Measurements from ENCODE around the gene PRIMA1.

Gene PRIMA1

GRCh38 chr14:93775158-93775557 is 13.1 kb downstream of the PRIMA1 start:
- H3K9ac ChIP-seq = no peak overlapping the region
- no peaks in the 10 kb centered on the region for H3K4me1 ChIP-seq
- no peak overlapping the region for H3K4me2 ChIP-seq (ENCODE audit: low read length)
- H3K36me3 ChIP-seq (ENCODE audit: control insufficient read depth, insufficient read depth, low read length) = no peaks in the 10 kb centered on the region
- H3K27ac ChIP-seq = no peak overlapping the region
- no peak overlapping the region for H2AFZ ChIP-seq
- no peak overlapping the region for H3K4me3 ChIP-seq (ENCODE audit: low read depth, low read length)
- H3K9me3 ChIP-seq (ENCODE audit: control insufficient read depth, low read length) = no peaks in the 10 kb centered on the region
- H3K27me3 ChIP-seq (ENCODE audit: control insufficient read depth, insufficient read depth, low read length) = no peaks in the 10 kb centered on the region
- H3K79me2 ChIP-seq = no peaks in the 10 kb centered on the region
- TF ChIP-seq, protein P1, sequence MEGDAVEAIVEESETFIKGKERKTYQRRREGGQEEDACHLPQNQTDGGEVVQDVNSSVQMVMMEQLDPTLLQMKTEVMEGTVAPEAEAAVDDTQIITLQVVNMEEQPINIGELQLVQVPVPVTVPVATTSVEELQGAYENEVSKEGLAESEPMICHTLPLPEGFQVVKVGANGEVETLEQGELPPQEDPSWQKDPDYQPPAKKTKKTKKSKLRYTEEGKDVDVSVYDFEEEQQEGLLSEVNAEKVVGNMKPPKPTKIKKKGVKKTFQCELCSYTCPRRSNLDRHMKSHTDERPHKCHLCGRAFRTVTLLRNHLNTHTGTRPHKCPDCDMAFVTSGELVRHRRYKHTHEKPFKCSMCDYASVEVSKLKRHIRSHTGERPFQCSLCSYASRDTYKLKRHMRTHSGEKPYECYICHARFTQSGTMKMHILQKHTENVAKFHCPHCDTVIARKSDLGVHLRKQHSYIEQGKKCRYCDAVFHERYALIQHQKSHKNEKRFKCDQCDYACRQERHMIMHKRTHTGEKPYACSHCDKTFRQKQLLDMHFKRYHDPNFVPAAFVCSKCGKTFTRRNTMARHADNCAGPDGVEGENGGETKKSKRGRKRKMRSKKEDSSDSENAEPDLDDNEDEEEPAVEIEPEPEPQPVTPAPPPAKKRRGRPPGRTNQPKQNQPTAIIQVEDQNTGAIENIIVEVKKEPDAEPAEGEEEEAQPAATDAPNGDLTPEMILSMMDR (IDR thresholded peaks at IDR 0.05) = no peak

DNA sequence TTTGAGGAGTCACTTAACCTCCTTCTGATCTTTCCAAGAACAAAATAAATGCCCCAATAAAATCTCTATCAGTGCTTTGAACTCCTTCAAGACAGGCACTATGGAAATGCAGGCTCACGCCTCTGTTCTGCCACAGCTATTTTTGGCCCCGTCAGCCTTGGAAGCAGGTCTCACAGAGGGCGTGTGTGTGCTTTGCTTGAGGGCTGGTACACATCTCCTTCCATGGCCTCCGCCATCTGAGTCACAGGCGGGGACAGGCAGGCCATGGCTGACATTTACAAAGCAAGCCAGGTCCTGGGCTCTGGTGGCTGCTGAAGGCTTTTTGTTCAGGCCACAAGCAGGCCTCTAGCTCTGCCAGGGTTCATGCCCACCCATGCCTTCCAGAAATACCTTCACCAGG is 16.0 kb downstream of the PRIMA1 start:
- no peaks in the 10 kb centered on the region for H3K9me3 ChIP-seq (ENCODE audit: control insufficient read depth, low read length)
- no peaks in the 10 kb centered on the region for H3K4me1 ChIP-seq
- no peaks in the 10 kb centered on the region for H3K36me3 ChIP-seq (ENCODE audit: control insufficient read depth, insufficient read depth, low read length)
- TF ChIP-seq, protein P1 (IDR thresholded peaks at IDR 0.05) = no peak
- no peak overlapping the region for H3K4me3 ChIP-seq (ENCODE audit: low read depth, low read length)
- H3K27me3 ChIP-seq (ENCODE audit: control insufficient read depth, insufficient read depth, low read length) = no peaks in the 10 kb centered on the region
- no peak overlapping the region for H3K4me2 ChIP-seq (ENCODE audit: low read length)
- no peak overlapping the region for H3K27ac ChIP-seq
- no peaks in the 10 kb centered on the region for H3K79me2 ChIP-seq
- no peak overlapping the region for H2AFZ ChIP-seq
- H3K9ac ChIP-seq = no peak overlapping the region

DNA sequence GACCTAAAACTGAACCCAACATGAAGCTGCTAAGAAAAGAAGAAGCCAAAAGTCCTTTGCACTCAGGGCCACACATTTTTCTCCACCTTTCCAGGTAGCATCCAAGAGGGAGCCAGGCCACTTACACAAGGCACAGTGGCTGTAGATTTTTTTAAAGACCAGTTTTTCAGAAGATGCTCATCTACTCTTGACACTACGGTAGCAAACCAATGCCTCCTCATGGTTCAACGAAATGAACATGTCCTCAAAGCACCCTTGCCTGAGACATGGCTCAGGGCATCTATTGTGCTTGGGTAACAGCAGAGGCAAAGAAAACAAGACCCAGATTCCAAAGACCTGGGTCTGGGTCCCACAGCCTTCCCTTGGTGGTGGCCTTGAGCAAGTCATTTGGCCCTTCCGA is 22.3 kb downstream of the PRIMA1 start:
- Histone ChIP-seq H3K4me1 (no peaks in the 10 kb centered on the region), H3K27ac (no peak overlapping the region)
- TF ChIP-seq, protein P1 (IDR thresholded peaks at IDR 0.05) = no peak

DNA sequence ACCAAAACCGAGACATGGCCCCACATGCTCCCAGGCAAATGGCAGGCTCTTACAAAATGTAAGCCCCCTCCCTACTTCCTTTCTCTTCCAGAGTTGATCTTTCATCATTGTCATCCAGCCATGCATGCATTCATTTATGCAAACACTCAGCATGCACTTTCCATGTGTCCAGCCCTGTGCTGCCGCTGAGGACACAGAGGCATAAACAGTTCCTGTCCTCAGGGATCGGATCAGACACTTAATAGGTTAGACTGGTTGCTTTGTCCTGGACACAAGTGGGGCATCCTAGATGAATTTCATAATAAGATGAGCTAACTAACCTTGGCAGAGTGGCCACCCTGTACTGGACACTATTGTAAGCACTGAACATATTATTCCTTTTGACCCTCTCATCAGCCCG is 23.1 kb downstream of the PRIMA1 start:
- no peak overlapping the region for H3K27ac ChIP-seq

More for the DNA sequence above, 22.3 kb downstream of the PRIMA1 start:
- no peak overlapping the region for H3K4me2 ChIP-seq (ENCODE audit: low read length)
- H3K4me3 ChIP-seq (ENCODE audit: low read depth, low read length) = no peak overlapping the region
- no peak overlapping the region for H2AFZ ChIP-seq
- no peaks in the 10 kb centered on the region for H3K36me3 ChIP-seq (ENCODE audit: control insufficient read depth, insufficient read depth, low read length)
- no peaks in the 10 kb centered on the region for H3K79me2 ChIP-seq
- H3K9ac ChIP-seq = no peak overlapping the region
- H3K9me3 ChIP-seq (ENCODE audit: control insufficient read depth, low read length) = no peaks in the 10 kb centered on the region
- H3K27me3 ChIP-seq (ENCODE audit: control insufficient read depth, insufficient read depth, low read length) = no peaks in the 10 kb centered on the region

GRCh38 chr14:93764211-93764659 is 24.1 kb downstream of the PRIMA1 start:
- H3K4me2 ChIP-seq (ENCODE audit: low read length) = no peak overlapping the region
- no peaks in the 10 kb centered on the region for H3K79me2 ChIP-seq
- no peaks in the 10 kb centered on the region for H3K36me3 ChIP-seq (ENCODE audit: control insufficient read depth, insufficient read depth, low read length)
- H2AFZ ChIP-seq = no peak overlapping the region
- no peaks in the 10 kb centered on the region for H3K9me3 ChIP-seq (ENCODE audit: control insufficient read depth, low read length)
- H3K4me1 ChIP-seq = no peaks in the 10 kb centered on the region
- no peaks in the 10 kb centered on the region for H3K27me3 ChIP-seq (ENCODE audit: control insufficient read depth, insufficient read depth, low read length)
- TF ChIP-seq, protein P1 (IDR thresholded peaks at IDR 0.05) = no peak
- H3K4me3 ChIP-seq (ENCODE audit: low read depth, low read length) = no peak overlapping the region
- no peak overlapping the region for H3K27ac ChIP-seq
- no peak overlapping the region for H3K9ac ChIP-seq

More for the DNA sequence above, 23.1 kb downstream of the PRIMA1 start:
- Histone ChIP-seq H3K27me3 (ENCODE audit: control insufficient read depth, insufficient read depth, low read length) (no peaks in the 10 kb centered on the region), H3K9ac (no peak overlapping the region), H3K4me3 (ENCODE audit: low read depth, low read length) (no peak overlapping the region), H3K4me2 (ENCODE audit: low read length) (no peak overlapping the region), H3K4me1 (no peaks in the 10 kb centered on the region), H3K9me3 (ENCODE audit: control insufficient read depth, low read length) (no peaks in the 10 kb centered on the region), H3K79me2 (no peaks in the 10 kb centered on the region), H2AFZ (no peak overlapping the region), H3K36me3 (ENCODE audit: control insufficient read depth, insufficient read depth, low read length) (no peaks in the 10 kb centered on the region)
- TF ChIP-seq, protein P1 (IDR thresholded peaks at IDR 0.05) = no peak
